Ovary (tissue), 3 donors: ENCODE measurements around the gene SLC39A13.

ENCODE experiments used
- EP300 ChIP-seq: sonication (generic); formaldehyde crosslinking; IDR thresholded peaks from one replicate; pipeline ENCODE4 v1.6.1; 2017; ENCODE audit warnings: antibody characterized with exemption
- TF ChIP-seq, protein P1 (sequence below), 3 donors: fragments of 450-650 bp in 2 of 3; fragments of 200-600 bp in 1 of 3; IDR thresholded peaks; one replicate each; pipeline versions ENCODE4 v1.5.1 to v1.8.0; 2016 to 2022; ENCODE audit warnings: antibody characterized with exemption in 3 of 3, mild to moderate bottlenecking in 1 of 3
- donor health status: DM: no; HTN: no; CAD: no.

DNA sequence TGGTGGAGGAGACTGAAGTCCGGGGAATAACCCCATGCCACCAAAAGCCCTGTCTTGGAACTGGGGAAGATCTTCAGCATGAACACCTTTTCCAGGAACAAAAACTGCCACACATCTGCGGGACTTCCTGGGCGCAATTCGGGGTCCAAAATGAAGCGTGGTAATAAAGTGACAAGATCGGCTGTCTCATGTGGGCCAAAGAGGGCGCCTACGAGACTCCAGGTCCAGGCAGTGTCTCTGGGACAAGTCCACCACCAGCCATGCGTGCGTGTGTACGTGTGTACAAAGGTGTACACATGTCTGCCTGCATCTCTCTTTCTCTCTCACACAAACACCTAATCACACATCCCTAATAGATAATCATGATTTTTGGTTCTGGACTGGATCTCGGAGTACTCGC lies 47.0 kb upstream of the SLC39A13 start:
- TF ChIP-seq, protein P1, sequence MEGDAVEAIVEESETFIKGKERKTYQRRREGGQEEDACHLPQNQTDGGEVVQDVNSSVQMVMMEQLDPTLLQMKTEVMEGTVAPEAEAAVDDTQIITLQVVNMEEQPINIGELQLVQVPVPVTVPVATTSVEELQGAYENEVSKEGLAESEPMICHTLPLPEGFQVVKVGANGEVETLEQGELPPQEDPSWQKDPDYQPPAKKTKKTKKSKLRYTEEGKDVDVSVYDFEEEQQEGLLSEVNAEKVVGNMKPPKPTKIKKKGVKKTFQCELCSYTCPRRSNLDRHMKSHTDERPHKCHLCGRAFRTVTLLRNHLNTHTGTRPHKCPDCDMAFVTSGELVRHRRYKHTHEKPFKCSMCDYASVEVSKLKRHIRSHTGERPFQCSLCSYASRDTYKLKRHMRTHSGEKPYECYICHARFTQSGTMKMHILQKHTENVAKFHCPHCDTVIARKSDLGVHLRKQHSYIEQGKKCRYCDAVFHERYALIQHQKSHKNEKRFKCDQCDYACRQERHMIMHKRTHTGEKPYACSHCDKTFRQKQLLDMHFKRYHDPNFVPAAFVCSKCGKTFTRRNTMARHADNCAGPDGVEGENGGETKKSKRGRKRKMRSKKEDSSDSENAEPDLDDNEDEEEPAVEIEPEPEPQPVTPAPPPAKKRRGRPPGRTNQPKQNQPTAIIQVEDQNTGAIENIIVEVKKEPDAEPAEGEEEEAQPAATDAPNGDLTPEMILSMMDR (IDR thresholded peaks at IDR 0.05) = no peak
- TF ChIP-seq EP300 = no peak
